Measurements from ENCODE around the gene DENND1A.

DENND1A gene

DNA sequence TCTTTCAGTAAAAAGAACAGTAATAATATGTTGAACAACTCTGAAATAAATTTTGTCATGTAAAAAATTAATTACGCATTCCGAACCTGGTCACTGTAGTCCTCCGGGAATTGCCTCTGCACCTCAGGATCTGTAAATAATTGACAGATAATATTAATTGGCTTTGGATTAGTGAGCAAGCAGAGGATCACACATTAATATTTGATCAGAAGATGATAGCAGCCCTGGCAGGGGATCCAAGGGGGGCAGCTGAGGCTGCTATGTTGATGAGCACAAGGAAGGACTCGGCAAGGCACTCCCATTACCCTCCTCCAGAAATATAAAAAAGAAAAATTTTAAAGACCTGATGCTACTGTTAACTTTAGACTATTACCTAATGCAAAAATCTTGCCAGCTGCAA lies 137.4 kb downstream of the DENND1A start:
- Histone ChIP-seq H3K4me2 (ENCODE audit: insufficient read depth, low read length, poor library complexity, severe bottlenecking) (no peak overlapping the region), H2BK120ac (ENCODE audit: low read depth, low read length) (no peak overlapping the region), H2AFZ (ENCODE audit: low read length) (no peak overlapping the region), H3K18ac (ENCODE audit: low read length) (no peak overlapping the region), H3K79me1 (ENCODE audit: low read depth, low read length) (no peaks in the 10 kb centered on the region), H3K9ac (ENCODE audit: low read depth, low read length, poor library complexity) (no peak overlapping the region), H2BK5ac (ENCODE audit: low read length) (no peak overlapping the region), H3K27me3 (ENCODE audit: control insufficient read depth in 3 of 3, insufficient read depth in 3 of 3, low read depth in 1 of 3, low read length in 3 of 3) (no peaks in the 10 kb centered on the region), H2BK15ac (ENCODE audit: low read length) (no peak overlapping the region), H3K14ac (ENCODE audit: low read length) (no peak overlapping the region), H2AK5ac (ENCODE audit: low read depth, low read length) (no peak overlapping the region), H3K4ac (ENCODE audit: low read length) (no peak overlapping the region), H3K4me3 (ENCODE audit: low read length in 2 of 2) (no peak overlapping the region), H3K4me1 (ENCODE audit: control insufficient read depth in 2 of 2, insufficient read depth in 1 of 2, low read depth in 1 of 2, low read length in 2 of 2) (peaks cover 2 to 9% of the 10 kb centered on the region in 2 donors), H3K9me3 (replicated peaks in 1 of 2; ENCODE audit: control insufficient read depth in 2 of 2, insufficient read depth in 1 of 2, low read depth in 1 of 2, low read length in 2 of 2) (no peaks in the 10 kb centered on the region), H3K23ac (ENCODE audit: low read depth, low read length, poor library complexity) (no peak overlapping the region), H3K36me3 (replicated peaks in 1 of 2; ENCODE audit: control insufficient read depth in 2 of 2, insufficient read depth in 2 of 2, low read length in 2 of 2) (no peaks in the 10 kb centered on the region), H4K8ac (ENCODE audit: low read depth, low read length) (no peak overlapping the region), H4K91ac (ENCODE audit: low read depth, low read length, poor library complexity) (no peak overlapping the region), H2BK12ac (ENCODE audit: low read length) (no peak overlapping the region), H3K27ac (replicated peaks; ENCODE audit: low read length) (no peak overlapping the region)
- no CpG with 5 or more reads among the region's 4 CpGs for WGBS, 2 donors (ENCODE audit: extremely low coverage in 2 of 2, insufficient read length in 2 of 2, insufficient replicate concordance in 1 of 2)
- no peak for DNase-seq (ENCODE audit: low spot score)

DNA sequence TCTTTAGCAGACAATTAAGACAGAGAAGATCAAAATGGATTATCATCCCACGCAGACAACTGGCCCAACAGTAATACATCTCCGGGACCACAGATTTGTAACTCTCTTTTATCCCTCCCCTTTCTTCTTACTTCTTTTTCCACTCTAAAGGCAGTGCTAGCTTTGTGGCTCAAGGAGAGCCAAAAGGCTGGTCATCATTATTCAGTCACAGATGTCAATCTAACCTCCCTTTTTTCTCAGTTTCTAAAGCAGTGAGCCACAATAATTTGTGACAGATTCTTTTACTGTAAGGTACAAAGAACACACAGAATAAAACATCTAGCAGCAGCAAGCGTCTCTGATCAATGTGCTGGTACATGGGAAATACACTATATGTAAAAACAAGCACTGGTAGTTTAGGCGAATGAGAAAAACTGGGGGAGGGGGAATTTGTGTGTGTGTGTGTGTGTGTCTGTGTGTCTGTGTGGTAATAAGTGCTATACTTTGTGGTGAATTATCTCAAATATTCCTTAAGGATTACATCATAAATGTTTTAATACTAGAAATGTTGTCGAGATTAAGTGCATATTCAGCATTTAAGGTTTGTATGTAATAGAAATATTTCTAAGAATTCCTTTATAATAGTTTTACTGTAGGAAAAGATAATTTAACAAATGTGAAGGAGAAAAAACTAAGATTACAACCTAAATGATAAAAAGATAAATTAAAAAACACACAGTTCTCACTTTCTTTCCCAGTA lies 140.2 kb downstream of the DENND1A start:
- H3K4me1 ChIP-seq (ENCODE audit: control insufficient read depth in 2 of 2, insufficient read depth in 1 of 2, low read depth in 1 of 2, low read length in 2 of 2), result peaks cover 0 to 9% of the 10 kb centered on the region in 2 donors
- no peak overlapping the region for H3K4ac ChIP-seq (ENCODE audit: low read length)
- no peaks in the 10 kb centered on the region for H3K9me3 ChIP-seq (replicated peaks in 1 of 2; ENCODE audit: control insufficient read depth in 2 of 2, insufficient read depth in 1 of 2, low read depth in 1 of 2, low read length in 2 of 2)
- H3K4me3 ChIP-seq (ENCODE audit: low read length in 2 of 2), result no peak overlapping the region
- H2BK12ac ChIP-seq (ENCODE audit: low read length), result no peak overlapping the region
- H3K14ac ChIP-seq (ENCODE audit: low read length), result no peak overlapping the region
- no peak overlapping the region for H2AFZ ChIP-seq (ENCODE audit: low read length)
- no peaks in the 10 kb centered on the region for H3K36me3 ChIP-seq (replicated peaks in 1 of 2; ENCODE audit: control insufficient read depth in 2 of 2, insufficient read depth in 2 of 2, low read length in 2 of 2)
- H3K18ac ChIP-seq (ENCODE audit: low read length), result no peak overlapping the region
- no peak overlapping the region for H3K27ac ChIP-seq (replicated peaks; ENCODE audit: low read length)
- H2BK120ac ChIP-seq (ENCODE audit: low read depth, low read length), result no peak overlapping the region
- no peak for DNase-seq (ENCODE audit: low spot score)
- no peak overlapping the region for H4K8ac ChIP-seq (ENCODE audit: low read depth, low read length)
- no peaks in the 10 kb centered on the region for H3K27me3 ChIP-seq (ENCODE audit: control insufficient read depth in 3 of 3, insufficient read depth in 3 of 3, low read depth in 1 of 3, low read length in 3 of 3)
- H3K9ac ChIP-seq (ENCODE audit: low read depth, low read length, poor library complexity), result no peak overlapping the region
- no peak overlapping the region for H2AK5ac ChIP-seq (ENCODE audit: low read depth, low read length)
- H4K91ac ChIP-seq (ENCODE audit: low read depth, low read length, poor library complexity), result no peak overlapping the region
- H2BK15ac ChIP-seq (ENCODE audit: low read length), result no peak overlapping the region
- no peaks in the 10 kb centered on the region for H3K79me1 ChIP-seq (ENCODE audit: low read depth, low read length)
- WGBS, 2 donors (ENCODE audit: extremely low coverage in 2 of 2, insufficient read length in 2 of 2, insufficient replicate concordance in 1 of 2), result no CpG with 5 or more reads among the region's 5 CpGs
- no peak overlapping the region for H3K4me2 ChIP-seq (ENCODE audit: insufficient read depth, low read length, poor library complexity, severe bottlenecking)
- H3K23ac ChIP-seq (ENCODE audit: low read depth, low read length, poor library complexity), result no peak overlapping the region
- H2BK5ac ChIP-seq (ENCODE audit: low read length), result no peak overlapping the region

DNA sequence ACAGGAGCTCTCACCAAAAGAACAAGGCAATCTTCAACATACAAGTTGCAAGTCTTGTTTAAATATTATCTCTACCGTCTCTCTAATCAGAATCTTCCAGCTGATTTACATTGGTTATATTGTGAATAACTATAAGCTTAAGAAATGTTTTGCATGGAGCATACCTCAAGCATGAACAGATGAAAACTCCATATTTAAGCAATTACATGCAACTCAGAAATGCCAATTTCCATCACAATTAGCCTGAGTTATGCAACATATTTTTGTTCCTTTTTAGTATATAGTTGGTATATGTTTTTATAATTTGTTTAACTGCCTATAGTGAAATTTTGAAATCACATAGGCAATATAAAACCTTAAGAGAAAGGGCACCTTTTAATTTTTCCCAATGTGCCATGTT lies 142.5 kb downstream of the DENND1A start:
- Histone ChIP-seq H2AFZ (ENCODE audit: low read length) (no peak overlapping the region), H3K36me3 (replicated peaks in 1 of 2; ENCODE audit: control insufficient read depth in 2 of 2, insufficient read depth in 2 of 2, low read length in 2 of 2) (no peaks in the 10 kb centered on the region), H4K91ac (ENCODE audit: low read depth, low read length, poor library complexity) (no peak overlapping the region), H4K8ac (ENCODE audit: low read depth, low read length) (no peak overlapping the region), H2BK5ac (ENCODE audit: low read length) (no peak overlapping the region), H3K18ac (ENCODE audit: low read length) (no peak overlapping the region), H3K23ac (ENCODE audit: low read depth, low read length, poor library complexity) (no peak overlapping the region), H3K27me3 (ENCODE audit: control insufficient read depth in 3 of 3, insufficient read depth in 3 of 3, low read depth in 1 of 3, low read length in 3 of 3) (no peaks in the 10 kb centered on the region), H3K4me1 (ENCODE audit: control insufficient read depth in 2 of 2, insufficient read depth in 1 of 2, low read depth in 1 of 2, low read length in 2 of 2) (peaks cover 0 to 9% of the 10 kb centered on the region in 2 donors), H3K4ac (ENCODE audit: low read length) (no peak overlapping the region), H3K4me2 (ENCODE audit: insufficient read depth, low read length, poor library complexity, severe bottlenecking) (no peak overlapping the region), H3K14ac (ENCODE audit: low read length) (no peak overlapping the region), H2BK120ac (ENCODE audit: low read depth, low read length) (no peak overlapping the region), H3K79me1 (ENCODE audit: low read depth, low read length) (no peaks in the 10 kb centered on the region), H3K4me3 (ENCODE audit: low read length in 2 of 2) (no peak overlapping the region), H3K9ac (ENCODE audit: low read depth, low read length, poor library complexity) (no peak overlapping the region), H3K9me3 (replicated peaks in 1 of 2; ENCODE audit: control insufficient read depth in 2 of 2, insufficient read depth in 1 of 2, low read depth in 1 of 2, low read length in 2 of 2) (no peaks in the 10 kb centered on the region), H2AK5ac (ENCODE audit: low read depth, low read length) (no peak overlapping the region), H2BK15ac (ENCODE audit: low read length) (no peak overlapping the region), H3K27ac (replicated peaks; ENCODE audit: low read length) (no peak overlapping the region), H2BK12ac (ENCODE audit: low read length) (no peak overlapping the region)
- WGBS, 2 donors (ENCODE audit: extremely low coverage in 2 of 2, insufficient read length in 2 of 2, insufficient replicate concordance in 1 of 2), result no CpG with 5 or more reads among the region's 1 CpG
- no peak for DNase-seq (ENCODE audit: low spot score)

DNA sequence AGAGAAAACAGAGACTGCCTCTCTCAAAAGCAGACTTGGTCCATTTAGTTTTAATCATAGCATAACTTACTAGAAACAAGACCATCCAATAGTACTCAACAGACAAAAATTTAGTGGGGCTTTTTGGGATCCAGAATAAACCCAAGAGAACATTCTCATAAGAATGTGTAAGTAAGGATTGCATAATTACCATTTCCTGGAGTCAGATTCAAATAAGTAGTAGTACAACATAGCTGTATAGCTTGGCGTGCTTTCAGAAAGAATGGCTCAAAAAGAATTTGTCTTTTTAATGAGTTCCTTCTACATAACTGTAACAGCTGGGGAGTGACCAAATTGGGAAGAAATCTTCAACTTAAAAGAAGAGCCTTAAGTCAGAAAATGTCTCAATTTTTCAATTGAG lies 145.4 kb downstream of the DENND1A start:
- Histone ChIP-seq H2BK12ac (ENCODE audit: low read length) (no peak overlapping the region), H3K27me3 (ENCODE audit: control insufficient read depth in 3 of 3, insufficient read depth in 3 of 3, low read depth in 1 of 3, low read length in 3 of 3) (no peaks in the 10 kb centered on the region), H4K91ac (ENCODE audit: low read depth, low read length, poor library complexity) (no peak overlapping the region), H3K4me3 (ENCODE audit: low read length in 2 of 2) (no peak overlapping the region), H3K79me1 (ENCODE audit: low read depth, low read length) (no peaks in the 10 kb centered on the region), H3K27ac (replicated peaks; ENCODE audit: low read length) (no peak overlapping the region), H2AK5ac (ENCODE audit: low read depth, low read length) (no peak overlapping the region), H3K4me2 (ENCODE audit: insufficient read depth, low read length, poor library complexity, severe bottlenecking) (no peak overlapping the region), H3K36me3 (replicated peaks in 1 of 2; ENCODE audit: control insufficient read depth in 2 of 2, insufficient read depth in 2 of 2, low read length in 2 of 2) (no peaks in the 10 kb centered on the region), H3K23ac (ENCODE audit: low read depth, low read length, poor library complexity) (no peak overlapping the region), H3K14ac (ENCODE audit: low read length) (no peak overlapping the region), H2BK120ac (ENCODE audit: low read depth, low read length) (no peak overlapping the region), H3K4me1 (ENCODE audit: control insufficient read depth in 2 of 2, insufficient read depth in 1 of 2, low read depth in 1 of 2, low read length in 2 of 2) (peaks cover 0 to 6% of the 10 kb centered on the region in 2 donors), H3K4ac (ENCODE audit: low read length) (no peak overlapping the region), H4K8ac (ENCODE audit: low read depth, low read length) (no peak overlapping the region), H3K9ac (ENCODE audit: low read depth, low read length, poor library complexity) (no peak overlapping the region), H2AFZ (ENCODE audit: low read length) (no peak overlapping the region), H3K9me3 (replicated peaks in 1 of 2; ENCODE audit: control insufficient read depth in 2 of 2, insufficient read depth in 1 of 2, low read depth in 1 of 2, low read length in 2 of 2) (peaks cover 0 to 2% of the 10 kb centered on the region in 2 donors), H2BK15ac (ENCODE audit: low read length) (no peak overlapping the region), H3K18ac (ENCODE audit: low read length) (no peak overlapping the region), H2BK5ac (ENCODE audit: low read length) (no peak overlapping the region)
- DNase-seq (ENCODE audit: low spot score), result no peak
- WGBS, 2 donors (ENCODE audit: extremely low coverage in 2 of 2, insufficient read length in 2 of 2, insufficient replicate concordance in 1 of 2), result no CpG with 5 or more reads among the region's 1 CpG

Measured in neuronal stem cell (in vitro differentiated cells).